Activated CD4-positive, alpha-beta T cell treated with anti-CD3 and anti-CD28 coated beads, Interleukin-2, amount 50 U/mL, for 16 hours (primary cell): Measurements from ENCODE around the gene RPTOR.

Source experiments
- DNase-seq: peaks from one replicate; pipeline ENCODE4 v3.0.0-alpha.2; 2020

RPTOR gene

GRCh38 chr17:80774146-80774545 is 229.5 kb downstream of the RPTOR start:
- DNase-seq = no peak

- no peak for DNase-seq
These were observed 230.1 kb downstream of the RPTOR start for GRCh38 chr17:80774643-80775281.

- DNase-seq = no peak
These were observed 231.2 kb downstream of the RPTOR start for GRCh38 chr17:80775863-80776262.

- DNase-seq = no peak
These were observed 232.6 kb downstream of the RPTOR start for GRCh38 chr17:80777274-80777673.

- DNase-seq = no peak
These were observed 234.1 kb downstream of the RPTOR start for GRCh38 chr17:80778716-80779115.

GRCh38 chr17:80779336-80779735 is 234.7 kb downstream of the RPTOR start:
- DNase-seq = no peak

- no peak for DNase-seq
These were observed 235.3 kb downstream of the RPTOR start for GRCh38 chr17:80779961-80780380.

- peak; percentile 86 for DNase-seq
These were observed 236.0 kb downstream of the RPTOR start for GRCh38 chr17:80780381-80781198.

- no peak for DNase-seq
These were observed 236.6 kb downstream of the RPTOR start for GRCh38 chr17:80781211-80781610.

- DNase-seq = no peak
These were observed 237.2 kb downstream of the RPTOR start for GRCh38 chr17:80781807-80782277.

GRCh38 chr17:80782536-80783427 is 238.1 kb downstream of the RPTOR start:
- peak; percentile 79 for DNase-seq

- DNase-seq = no peak
These were observed 238.8 kb downstream of the RPTOR start for GRCh38 chr17:80783486-80783885.

GRCh38 chr17:80783971-80784370 is 239.3 kb downstream of the RPTOR start:
- no peak for DNase-seq

- DNase-seq = peak; percentile 66
These were observed 241.0 kb downstream of the RPTOR start for GRCh38 chr17:80785477-80786178.

GRCh38 chr17:80786470-80786869 is 241.8 kb downstream of the RPTOR start:
- DNase-seq = no peak

GRCh38 chr17:80786887-80787286 is 242.2 kb downstream of the RPTOR start:
- DNase-seq = no peak

GRCh38 chr17:80787881-80788280 is 243.2 kb downstream of the RPTOR start:
- DNase-seq = no peak

GRCh38 chr17:80789356-80789902 is 244.8 kb downstream of the RPTOR start:
- peak; percentile 52 for DNase-seq

GRCh38 chr17:80790021-80790765 is 245.6 kb downstream of the RPTOR start:
- DNase-seq = peak; percentile 62

- peak; percentile 41 for DNase-seq
These were observed 246.5 kb downstream of the RPTOR start for GRCh38 chr17:80790981-80791742.
